Lower leg skin (tissue), 3 donors: Measurements from ENCODE around the gene SCN2A.

Experiments used
- POLR2A ChIP-seq, 2 donors: fragments of 450-650 bp; IDR thresholded peaks; one replicate each; pipeline ENCODE4 v1.6.1; 2016 to 2017; ENCODE audit warnings: antibody characterized with exemption in 2 of 2, mild to moderate bottlenecking in 1 of 2, moderate library complexity in 1 of 2
- TF ChIP-seq, protein P1 (sequence below), 3 donors: fragments of 450-650 bp; IDR thresholded peaks; one replicate each; pipeline ENCODE4 v1.5.1; 2016; ENCODE audit warnings: antibody characterized with exemption in 3 of 3, mild to moderate bottlenecking in 3 of 3, moderate library complexity in 2 of 3

DNA sequence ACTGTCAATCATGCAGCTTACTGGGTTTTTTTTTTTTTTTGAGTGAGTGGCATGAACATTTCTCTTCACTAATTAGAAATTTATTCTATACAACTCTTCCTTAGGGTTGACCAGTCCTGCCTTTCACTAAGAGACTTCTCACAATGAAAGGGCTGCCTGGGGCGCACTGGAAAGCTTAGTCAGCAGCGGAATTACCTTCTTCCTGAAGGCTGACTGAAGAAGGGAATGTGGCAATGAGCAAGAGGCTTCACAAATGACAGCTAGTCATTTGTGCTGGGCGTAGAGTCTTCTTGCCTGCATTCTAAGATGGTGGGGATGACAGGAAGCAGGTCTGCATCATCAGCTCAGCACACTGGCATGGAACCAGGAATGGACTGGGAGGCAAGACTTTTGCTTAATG, 19.7 kb upstream of the SCN2A start:
- TF ChIP-seq, protein P1, sequence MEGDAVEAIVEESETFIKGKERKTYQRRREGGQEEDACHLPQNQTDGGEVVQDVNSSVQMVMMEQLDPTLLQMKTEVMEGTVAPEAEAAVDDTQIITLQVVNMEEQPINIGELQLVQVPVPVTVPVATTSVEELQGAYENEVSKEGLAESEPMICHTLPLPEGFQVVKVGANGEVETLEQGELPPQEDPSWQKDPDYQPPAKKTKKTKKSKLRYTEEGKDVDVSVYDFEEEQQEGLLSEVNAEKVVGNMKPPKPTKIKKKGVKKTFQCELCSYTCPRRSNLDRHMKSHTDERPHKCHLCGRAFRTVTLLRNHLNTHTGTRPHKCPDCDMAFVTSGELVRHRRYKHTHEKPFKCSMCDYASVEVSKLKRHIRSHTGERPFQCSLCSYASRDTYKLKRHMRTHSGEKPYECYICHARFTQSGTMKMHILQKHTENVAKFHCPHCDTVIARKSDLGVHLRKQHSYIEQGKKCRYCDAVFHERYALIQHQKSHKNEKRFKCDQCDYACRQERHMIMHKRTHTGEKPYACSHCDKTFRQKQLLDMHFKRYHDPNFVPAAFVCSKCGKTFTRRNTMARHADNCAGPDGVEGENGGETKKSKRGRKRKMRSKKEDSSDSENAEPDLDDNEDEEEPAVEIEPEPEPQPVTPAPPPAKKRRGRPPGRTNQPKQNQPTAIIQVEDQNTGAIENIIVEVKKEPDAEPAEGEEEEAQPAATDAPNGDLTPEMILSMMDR (IDR thresholded peaks at IDR 0.05) = no peak
- no peak for TF ChIP-seq POLR2A (IDR thresholded peaks at IDR 0.05)
